ENCODE data around the gene KRTAP20-2. TPM values are rescaled to one million over a fixed set of nuclear protein-coding genes. Genes with fewer than 3 reads are reported as not detected.

The KRTAP20-2 gene
- total RNA-seq, 1 donor from 2014 or later: not detected

DNA sequence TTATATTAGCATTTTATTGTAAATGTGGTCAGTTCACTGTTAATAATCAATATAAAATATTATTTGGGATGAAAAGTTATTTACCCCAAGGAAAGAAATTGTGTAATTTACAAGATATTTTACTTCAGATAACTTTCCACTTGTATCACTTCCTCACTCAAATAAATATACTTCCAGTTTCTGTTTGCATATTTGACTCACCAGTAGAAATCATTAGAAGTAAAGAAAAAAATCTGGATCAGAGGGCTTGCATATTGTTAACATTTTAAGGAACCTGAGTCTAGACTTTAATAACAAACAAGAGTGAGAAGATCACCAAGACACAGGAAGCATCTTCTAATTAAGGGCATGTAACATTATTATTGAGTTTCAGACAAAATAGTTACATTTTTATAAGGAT lies 14.9 kb upstream of the KRTAP20-2 start:
- DNase-seq (no peak), ATAC-seq (no peak)
- Histone ChIP-seq H3K4me3 (no peak overlapping the region), H3K27me3 (ENCODE audit: low read depth) (no peaks in the 10 kb centered on the region), H3K4me1 (no peaks in the 10 kb centered on the region), H3K36me3 (no peaks in the 10 kb centered on the region), H3K27ac (no peak overlapping the region), H3K9me3 (no peaks in the 10 kb centered on the region)
- intact Hi-C loops (cut with DNase I): no loop called here
- no peak for TF ChIP-seq CTCF (IDR thresholded peaks at IDR 0.05)

- no peaks in the 10 kb centered on the region for H3K4me1 ChIP-seq
- no peak for ATAC-seq
- no peaks in the 10 kb centered on the region for H3K9me3 ChIP-seq
- H3K27me3 ChIP-seq (ENCODE audit: low read depth): no peaks in the 10 kb centered on the region
- H3K4me3 ChIP-seq: no peak within 1 kb of the TSS
- no peaks in the 10 kb centered on the region for H3K36me3 ChIP-seq
- no peak for TF ChIP-seq CTCF (IDR thresholded peaks at IDR 0.05)
- intact Hi-C loops (cut with DNase I): no loop called here
- no peak for DNase-seq
- H3K27ac ChIP-seq: no peak within 1 kb of the TSS
These were observed 14.5 kb upstream of the KRTAP20-2 start, which contains the start of gene KRTAP20-4 for GRCh38 chr21:30620522-30620921. Gene KRTAP20-4 (plus strand): TSS chr21:30620627.

GRCh38 chr21:30623362-30623761 lies 11.6 kb upstream of the KRTAP20-2 start:
- no peaks in the 10 kb centered on the region for H3K4me1 ChIP-seq
- TF ChIP-seq CTCF (IDR thresholded peaks at IDR 0.05): no peak
- H3K36me3 ChIP-seq: no peaks in the 10 kb centered on the region
- DNase-seq (no peak), ATAC-seq (no peak)
- H3K27ac ChIP-seq: no peak overlapping the region
- H3K9me3 ChIP-seq: no peaks in the 10 kb centered on the region
- no peak overlapping the region for H3K4me3 ChIP-seq
- H3K27me3 ChIP-seq (ENCODE audit: low read depth): no peaks in the 10 kb centered on the region
- intact Hi-C loops (cut with DNase I): no loop called here

DNA sequence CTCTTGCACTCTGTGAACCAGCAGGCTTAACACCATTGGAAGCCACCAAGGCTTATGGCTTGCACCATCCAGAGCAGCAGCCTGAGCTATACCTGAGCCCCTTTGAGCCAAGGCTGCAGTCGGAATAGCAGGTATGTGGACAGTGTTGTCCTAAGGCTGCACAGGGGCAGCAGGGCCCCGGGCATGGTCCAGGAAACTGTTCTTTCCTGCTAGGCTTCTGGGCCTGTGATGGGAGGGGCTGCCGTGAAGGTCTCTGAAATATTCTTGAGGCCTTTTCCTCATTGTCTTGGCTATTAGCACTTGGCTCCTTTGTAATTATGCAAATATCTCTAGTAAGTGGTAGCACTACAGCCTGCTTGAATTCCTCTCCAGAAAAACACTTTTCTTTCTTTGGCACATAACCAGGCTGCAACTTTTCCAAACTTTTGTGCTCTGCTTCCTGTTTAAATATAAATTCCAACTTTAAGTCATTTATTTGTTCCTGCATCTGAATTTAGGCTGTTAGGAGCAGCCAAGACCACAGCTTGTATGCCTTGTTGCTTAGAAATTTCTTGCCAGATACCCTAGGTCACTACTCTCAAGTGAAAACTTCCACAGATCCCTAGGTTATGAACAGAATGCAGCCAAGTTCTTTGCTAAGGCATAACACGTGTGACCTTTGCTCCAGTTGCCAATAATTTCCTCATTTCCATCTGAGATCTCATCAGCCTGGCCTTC lies 9.4 kb upstream of the KRTAP20-2 start:
- no peak for TF ChIP-seq CTCF (IDR thresholded peaks at IDR 0.05)
- Histone ChIP-seq H3K4me1 (no peaks in the 10 kb centered on the region), H3K4me3 (no peak overlapping the region), H3K9me3 (no peaks in the 10 kb centered on the region), H3K36me3 (no peaks in the 10 kb centered on the region), H3K27me3 (ENCODE audit: low read depth) (no peaks in the 10 kb centered on the region), H3K27ac (no peak overlapping the region)
- ATAC-seq (peak; percentile 13 to 16), DNase-seq (no peak)
- intact Hi-C loops (cut with DNase I): no loop called here

- no peak for TF ChIP-seq CTCF (IDR thresholded peaks at IDR 0.05)
- no peaks in the 10 kb centered on the region for H3K4me1 ChIP-seq
- H3K27ac ChIP-seq: no peak overlapping the region
- DNase-seq (no peak), ATAC-seq (no peak)
- intact Hi-C loops (cut with DNase I): no loop called here
- H3K27me3 ChIP-seq (ENCODE audit: low read depth): no peaks in the 10 kb centered on the region
- no peaks in the 10 kb centered on the region for H3K9me3 ChIP-seq
- H3K36me3 ChIP-seq: no peaks in the 10 kb centered on the region
- no peak overlapping the region for H3K4me3 ChIP-seq
These were observed 6.9 kb upstream of the KRTAP20-2 start for GRCh38 chr21:30628109-30628508.
